GM12891 (cell line): ENCODE data around the gene CPA1.
A peak's percentile ranks its signal among the peaks of the same experiment; 100 is the strongest.

Source experiments
- DNase-seq: peaks from one replicate; pipeline ENCODE4 v3.0.0; 2011; ENCODE audit warnings: low spot score; ENCODE audit not compliant: insufficient read length
- FAIRE-seq: peaks from 2 replicates; lab custom pipeline; 2011; peaks lifted over from hg19 to GRCh38; lab: Jason Lieb, UNC
- PAX5 ChIP-seq: IDR thresholded peaks from 2 replicates; pipeline ENCODE4 v1.6.1; 2011; ENCODE audit warnings: low read length, moderate library complexity, mild to moderate bottlenecking; ENCODE audit not compliant: insufficient read depth, severe bottlenecking
- POLR2A ChIP-seq: IDR thresholded peaks from 2 replicates; pipeline ENCODE4 v1.6.1; 2011; ENCODE audit warnings: low read depth, low read length, control low read depth
- POLR2AphosphoS5 ChIP-seq: IDR thresholded peaks from 2 replicates; pipeline ENCODE4 v1.6.1; 2011; ENCODE audit warnings: low read depth, low read length, control low read depth
- POU2F2 ChIP-seq: IDR thresholded peaks from 2 replicates; pipeline ENCODE4 v1.6.1; 2011; ENCODE audit warnings: low read depth, mild to moderate bottlenecking, control low read depth, low read length, moderate library complexity
- SPI1 ChIP-seq: IDR thresholded peaks from 2 replicates; pipeline ENCODE4 v1.6.1; 2011; ENCODE audit warnings: low read depth, low read length, control low read depth
- TAF1 ChIP-seq: IDR thresholded peaks from 2 replicates; pipeline ENCODE4 v1.6.1; 2011; ENCODE audit warnings: low read depth, low read length, control low read depth

CPA1 gene

GRCh38 chr7:130405003-130405402, 24.7 kb downstream of the CPA1 start:
- no peak for DNase-seq
- FAIRE-seq = peak; percentile 45
- TF ChIP-seq TAF1 = no peak
- no peak for TF ChIP-seq POLR2A
- no peak for TF ChIP-seq POLR2AphosphoS5
- no peak for TF ChIP-seq SPI1
- no peak for TF ChIP-seq POU2F2
- no peak for TF ChIP-seq PAX5

- DNase-seq (no peak), FAIRE-seq (no peak)
- TF ChIP-seq POLR2AphosphoS5 = no peak
- TF ChIP-seq TAF1 = no peak
- TF ChIP-seq SPI1 = no peak
- no peak for TF ChIP-seq PAX5
- TF ChIP-seq POLR2A = no peak
- no peak for TF ChIP-seq POU2F2
Measured at GRCh38 chr7:130409067-130409711, 28.9 kb downstream of the CPA1 start.

GRCh38 chr7:130409712-130410072, 29.4 kb downstream of the CPA1 start:
- DNase-seq = no peak
- no peak for TF ChIP-seq POU2F2
- no peak for TF ChIP-seq TAF1
- no peak for TF ChIP-seq POLR2A
- TF ChIP-seq POLR2AphosphoS5 = no peak
- no peak for TF ChIP-seq PAX5
- no peak for TF ChIP-seq SPI1
- no peak for FAIRE-seq

GRCh38 chr7:130410868-130411541, 30.7 kb downstream of the CPA1 start:
- TF ChIP-seq POU2F2 = no peak
- no peak for TF ChIP-seq POLR2A
- TF ChIP-seq POLR2AphosphoS5 = no peak
- TF ChIP-seq SPI1 = no peak
- TF ChIP-seq TAF1 = no peak
- no peak for TF ChIP-seq PAX5
- no peak for DNase-seq
- FAIRE-seq = no peak

GRCh38 chr7:130413201-130413600, 32.9 kb downstream of the CPA1 start:
- DNase-seq = no peak
- no peak for FAIRE-seq
- no peak for TF ChIP-seq POLR2A
- TF ChIP-seq POLR2AphosphoS5 = no peak
- no peak for TF ChIP-seq TAF1
- no peak for TF ChIP-seq POU2F2
- TF ChIP-seq SPI1 = no peak
- no peak for TF ChIP-seq PAX5

GRCh38 chr7:130415006-130415405, 34.7 kb downstream of the CPA1 start:
- peak; percentile 13 for FAIRE-seq
- DNase-seq = no peak
- TF ChIP-seq TAF1 (no peak), SPI1 (no peak), POU2F2 (no peak), POLR2AphosphoS5 (no peak), POLR2A (no peak), PAX5 (no peak)

GRCh38 chr7:130417213-130417612, 36.9 kb downstream of the CPA1 start:
- TF ChIP-seq POLR2A (no peak), TAF1 (no peak), PAX5 (no peak), POLR2AphosphoS5 (no peak), POU2F2 (no peak), SPI1 (no peak)
- no peak for DNase-seq
- FAIRE-seq = peak; percentile 61

GRCh38 chr7:130418306-130418705, 38.0 kb downstream of the CPA1 start:
- no peak for DNase-seq
- no peak for TF ChIP-seq POLR2A
- no peak for TF ChIP-seq SPI1
- no peak for TF ChIP-seq TAF1
- no peak for TF ChIP-seq PAX5
- TF ChIP-seq POLR2AphosphoS5 = no peak
- no peak for TF ChIP-seq POU2F2
- no peak for FAIRE-seq

- TF ChIP-seq SPI1 = no peak
- no peak for TF ChIP-seq POLR2AphosphoS5
- FAIRE-seq = no peak
- no peak for DNase-seq
Measured at GRCh38 chr7:130419658-130420057, 39.4 kb downstream of the CPA1 start.

- FAIRE-seq (no peak), DNase-seq (no peak)
- no peak for TF ChIP-seq POLR2AphosphoS5
- TF ChIP-seq POLR2A = no peak
- TF ChIP-seq POU2F2 = no peak
- TF ChIP-seq SPI1 = no peak
- TF ChIP-seq TAF1 = no peak
- TF ChIP-seq PAX5 = no peak
Measured at GRCh38 chr7:130420943-130421578, 40.8 kb downstream of the CPA1 start.
